ENCODE data around the gene ATP6AP2. TPM values are rescaled to one million over a fixed set of nuclear protein-coding genes. Genes with fewer than 3 reads are reported as not detected.

The ATP6AP2 gene
- total RNA-seq = 10 to 100 TPM; 61.9 to 80.7 TPM
- 10 to 100 TPM; 49.7 to 54.2 TPM for polyA plus RNA-seq

GRCh38 chrX:40580537-40581335, at the start of gene ATP6AP2:
TSS of gene ATP6AP2 (plus strand) at chrX:40580970. CDS start at chrX:40581066, 96 bp downstream.
- no peaks in the 10 kb centered on the region for H3K36me3 ChIP-seq (ENCODE audit: control insufficient read depth in 4 of 4, insufficient read depth in 3 of 4, low read depth in 1 of 4, low read length in 3 of 4)
- H3K9me3 ChIP-seq (ENCODE audit: control insufficient read depth in 4 of 4, low read length in 3 of 4) = no peaks in the 10 kb centered on the region
- H3K27ac ChIP-seq (ENCODE audit: low read depth in 1 of 2, low read length in 2 of 2) = peak within 1 kb of the TSS; percentile 74 to 91
- TF ChIP-seq, protein P1, sequence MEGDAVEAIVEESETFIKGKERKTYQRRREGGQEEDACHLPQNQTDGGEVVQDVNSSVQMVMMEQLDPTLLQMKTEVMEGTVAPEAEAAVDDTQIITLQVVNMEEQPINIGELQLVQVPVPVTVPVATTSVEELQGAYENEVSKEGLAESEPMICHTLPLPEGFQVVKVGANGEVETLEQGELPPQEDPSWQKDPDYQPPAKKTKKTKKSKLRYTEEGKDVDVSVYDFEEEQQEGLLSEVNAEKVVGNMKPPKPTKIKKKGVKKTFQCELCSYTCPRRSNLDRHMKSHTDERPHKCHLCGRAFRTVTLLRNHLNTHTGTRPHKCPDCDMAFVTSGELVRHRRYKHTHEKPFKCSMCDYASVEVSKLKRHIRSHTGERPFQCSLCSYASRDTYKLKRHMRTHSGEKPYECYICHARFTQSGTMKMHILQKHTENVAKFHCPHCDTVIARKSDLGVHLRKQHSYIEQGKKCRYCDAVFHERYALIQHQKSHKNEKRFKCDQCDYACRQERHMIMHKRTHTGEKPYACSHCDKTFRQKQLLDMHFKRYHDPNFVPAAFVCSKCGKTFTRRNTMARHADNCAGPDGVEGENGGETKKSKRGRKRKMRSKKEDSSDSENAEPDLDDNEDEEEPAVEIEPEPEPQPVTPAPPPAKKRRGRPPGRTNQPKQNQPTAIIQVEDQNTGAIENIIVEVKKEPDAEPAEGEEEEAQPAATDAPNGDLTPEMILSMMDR (IDR thresholded peaks at IDR 0.05; ENCODE audit: low read depth, low read length, missing input control) = no peak
- peak; percentile 69 for TF ChIP-seq SP1 (IDR thresholded peaks at IDR 0.05)
- no peak for TF ChIP-seq YY1 (IDR thresholded peaks at IDR 0.05)
- TF ChIP-seq GABPA (IDR thresholded peaks at IDR 0.05 in 1 of 2, conservative IDR thresholded peaks at IDR 0.05 in 1 of 2) = peak; percentile 56 to 85
- TF ChIP-seq, protein P2, sequence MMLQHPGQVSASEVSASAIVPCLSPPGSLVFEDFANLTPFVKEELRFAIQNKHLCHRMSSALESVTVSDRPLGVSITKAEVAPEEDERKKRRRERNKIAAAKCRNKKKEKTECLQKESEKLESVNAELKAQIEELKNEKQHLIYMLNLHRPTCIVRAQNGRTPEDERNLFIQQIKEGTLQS (IDR thresholded peaks at IDR 0.05) = no peak
- no peak for TF ChIP-seq REST (IDR thresholded peaks at IDR 0.05)
- peak; percentile 67 for TF ChIP-seq NR2F2 (IDR thresholded peaks at IDR 0.05)
- peak; percentile 88 for DNase-seq (ENCODE audit: low spot score)
- peak within 1 kb of the TSS; percentile 53 to 65 for H3K9ac ChIP-seq (ENCODE audit: low read depth in 1 of 2, low read length in 2 of 2)
- H3K4me3 ChIP-seq (ENCODE audit: low read depth in 1 of 3, low read length in 3 of 3) = peak within 1 kb of the TSS; percentile 68 to 90 (median 81)
- WGBS = under 1% methylated on average over 89 of the region's 89 CpGs
- H3K27me3 ChIP-seq (ENCODE audit: control insufficient read depth in 4 of 4, insufficient read depth in 4 of 4, low read length in 3 of 4) = no peaks in the 10 kb centered on the region
- H3K4me1 ChIP-seq (ENCODE audit: control insufficient read depth in 4 of 4, insufficient read depth in 4 of 4, low read length in 3 of 4) = peaks cover 0 to 13% (median 3%) of the 10 kb centered on the region in 4 donors

DNA sequence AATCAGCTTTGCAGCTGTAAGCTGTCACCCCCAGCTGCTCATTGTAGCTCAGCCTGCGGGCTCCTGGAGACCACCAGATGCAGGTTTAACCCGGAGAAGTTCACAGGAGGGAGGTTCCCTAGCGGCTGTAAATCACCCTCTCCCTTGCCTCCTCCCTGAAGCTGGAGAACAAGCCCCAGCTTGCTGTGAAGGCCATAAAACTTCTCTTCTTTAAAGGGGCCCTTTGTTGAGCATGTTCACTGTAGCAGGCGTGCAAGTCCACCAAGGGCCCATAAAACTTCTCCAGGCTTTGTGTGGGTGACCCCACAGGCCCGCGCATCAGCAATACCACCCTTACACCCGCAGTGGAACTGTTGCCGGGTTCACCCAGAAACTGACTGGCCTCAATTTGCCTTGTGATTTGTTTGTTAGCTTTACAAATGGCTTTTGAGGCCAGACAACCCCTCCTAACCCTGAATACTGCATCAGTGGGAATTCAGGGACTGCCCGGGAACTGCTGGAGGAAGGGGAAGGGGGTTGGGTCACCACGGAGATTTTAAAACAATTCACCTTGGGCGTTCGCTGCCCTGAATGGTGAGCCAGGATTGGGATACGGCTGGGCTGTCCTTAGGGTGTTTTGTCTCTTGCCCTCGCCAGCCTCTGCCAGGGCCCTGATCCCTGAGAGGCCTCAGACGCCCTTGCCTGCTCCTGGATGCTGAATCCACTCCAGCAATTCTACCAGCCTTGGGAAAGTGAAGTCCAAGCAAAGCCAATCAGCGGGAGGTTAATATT, 49.5 kb upstream of the ATP6AP2 start:
- H3K27ac ChIP-seq (ENCODE audit: low read depth in 1 of 2, low read length in 2 of 2) = no peak overlapping the region
- TF ChIP-seq TAF1 (conservative IDR thresholded peaks at IDR 0.05) (no peak), SP1 (IDR thresholded peaks at IDR 0.05) (no peak), YY1 (IDR thresholded peaks at IDR 0.05) (no peak), HNF4G (IDR thresholded peaks at IDR 0.05) (no peak), JUND (IDR thresholded peaks at IDR 0.05) (no peak), RAD21 (IDR thresholded peaks at IDR 0.05) (no peak), NR2F2 (IDR thresholded peaks at IDR 0.05) (no peak), MAX (IDR thresholded peaks at IDR 0.05) (no peak), RXRA (IDR thresholded peaks at IDR 0.05) (no peak), FOXA2 (IDR thresholded peaks at IDR 0.05) (no peak), GABPA (IDR thresholded peaks at IDR 0.05 in 1 of 2, conservative IDR thresholded peaks at IDR 0.05 in 1 of 2) (no peak), ZBTB33 (IDR thresholded peaks at IDR 0.05) (no peak)
- TF ChIP-seq, protein P1 (IDR thresholded peaks at IDR 0.05; ENCODE audit: low read depth, low read length, missing input control) = no peak
- TF ChIP-seq, protein P2 (IDR thresholded peaks at IDR 0.05) = no peak
- H3K9me3 ChIP-seq (ENCODE audit: control insufficient read depth in 4 of 4, low read length in 3 of 4) = no peaks in the 10 kb centered on the region
- 78% methylated on average over 16 of the region's 16 CpGs for WGBS
- no peaks in the 10 kb centered on the region for H3K36me3 ChIP-seq (ENCODE audit: control insufficient read depth in 4 of 4, insufficient read depth in 3 of 4, low read depth in 1 of 4, low read length in 3 of 4)
- no peaks in the 10 kb centered on the region for H3K4me1 ChIP-seq (ENCODE audit: control insufficient read depth in 4 of 4, insufficient read depth in 4 of 4, low read length in 3 of 4)
- peaks cover 0 to 2% (median 0%) of the 10 kb centered on the region in 4 donors for H3K27me3 ChIP-seq (ENCODE audit: control insufficient read depth in 4 of 4, insufficient read depth in 4 of 4, low read length in 3 of 4)
- no peak overlapping the region for H3K9ac ChIP-seq (ENCODE audit: low read depth in 1 of 2, low read length in 2 of 2)
- no peak for DNase-seq (ENCODE audit: low spot score)
- no peak overlapping the region for H3K4me3 ChIP-seq (ENCODE audit: low read depth in 1 of 3, low read length in 3 of 3)
